Right renal pelvis (tissue), 4 donors: ENCODE results near the gene RSAD2. TPM values are rescaled to one million over a fixed set of nuclear protein-coding genes. Genes with fewer than 3 reads are reported as not detected.
"Not testable (repeated sequence)": the region's sequence is repeated elsewhere in the genome, so short reads cannot be mapped to it uniquely, and the experiment has no call there.

Experiments used
- DNase-seq, 4 donors: peaks; one replicate each; pipeline ENCODE4 v3.0.0-alpha.2; 2013; ENCODE audit warnings: low read depth in 4 of 4, low spot score in 3 of 4, missing footprints in 1 of 4
- polyA plus RNA-seq, 4 donors: library from polyadenylated mRNA; unstranded; fragments of 120-200 nt; gene quantifications; one replicate each; pipeline ENCODE4 v1.2.1, GENCODE V29; 2013; ENCODE audit not compliant: insufficient read length in 4 of 4

RSAD2 gene
- polyA plus RNA-seq, 4 donors: 2.9 to 5.1 (median 3.6) TPM

GRCh38 chr2:6923319-6923718 lies 45.7 kb downstream of the RSAD2 start:
- DNase-seq: no peak

DNA sequence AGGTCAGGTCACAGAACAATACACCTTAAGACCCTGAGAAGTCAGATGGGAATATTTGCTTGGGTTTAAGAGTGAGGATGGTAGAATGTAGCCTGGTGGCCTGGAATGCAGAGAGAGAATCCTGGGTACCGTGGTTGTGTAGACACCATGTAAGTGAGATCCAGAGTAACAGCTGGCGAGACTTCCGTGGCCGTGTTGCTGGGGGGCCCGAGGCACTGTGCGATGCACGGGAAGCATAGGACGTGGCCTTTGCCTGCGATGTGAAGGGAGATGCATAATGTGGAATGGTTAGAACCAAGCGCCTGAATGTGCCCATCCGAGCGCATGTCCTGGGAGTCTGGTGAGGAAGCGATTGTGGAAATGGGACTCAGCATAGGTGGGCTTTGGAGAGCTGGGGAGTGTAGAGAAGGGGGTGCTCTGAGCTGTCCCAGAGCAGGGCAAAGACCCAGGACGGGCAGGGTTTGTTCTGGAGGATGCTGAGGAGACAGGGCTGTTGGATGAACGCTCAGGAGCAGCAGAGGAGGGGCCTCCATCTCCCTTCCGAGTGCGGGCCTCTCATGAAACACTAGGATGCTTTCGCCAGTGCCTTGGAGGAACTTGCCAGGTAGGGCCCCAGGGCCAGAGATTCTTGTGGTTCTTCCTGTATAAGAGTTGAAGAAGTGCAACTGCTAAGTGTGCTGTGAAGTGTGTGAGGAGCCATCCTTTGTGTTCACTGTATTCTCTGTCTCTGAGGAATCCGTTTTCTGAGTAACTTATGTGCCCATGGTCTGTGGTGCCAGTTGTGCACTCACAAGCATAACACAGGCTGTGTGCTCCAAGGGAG lies 46.7 kb downstream of the RSAD2 start:
- DNase-seq: no peak

GRCh38 chr2:6924924-6925409 lies 47.4 kb downstream of the RSAD2 start:
- no peak for DNase-seq

DNA sequence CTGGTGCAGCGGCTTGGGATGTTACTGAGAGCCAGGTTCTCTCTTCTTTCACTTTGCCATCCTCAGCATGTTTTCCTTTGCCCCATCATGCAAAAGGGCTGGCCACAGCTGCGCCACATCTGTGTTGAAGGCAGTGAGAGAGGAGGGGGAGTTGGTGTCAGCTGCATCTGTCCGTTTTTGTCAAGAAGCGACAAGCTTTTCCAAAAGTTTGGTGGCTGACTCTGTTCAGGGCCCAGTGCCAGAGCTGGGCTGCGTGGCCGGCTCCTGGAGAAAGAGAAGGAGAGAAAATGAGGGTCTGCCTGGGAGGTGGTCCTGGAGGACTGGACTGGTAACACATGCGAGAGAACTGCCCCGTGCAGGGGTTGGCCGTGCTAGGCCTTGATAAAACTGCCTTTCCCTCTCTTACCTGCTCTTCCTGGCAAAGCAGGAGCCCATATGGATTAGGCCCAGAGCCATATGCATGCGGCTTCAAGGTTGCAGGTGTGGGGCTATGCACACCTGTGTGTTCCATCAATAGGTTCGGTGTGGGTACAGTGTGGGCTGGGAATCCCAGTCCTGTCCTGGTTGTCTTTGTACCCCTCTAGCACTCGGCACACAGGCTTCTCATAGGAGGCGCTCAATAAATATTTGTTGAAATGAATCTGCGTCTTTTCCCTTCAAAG lies 48.6 kb downstream of the RSAD2 start:
- no peak for DNase-seq

DNA sequence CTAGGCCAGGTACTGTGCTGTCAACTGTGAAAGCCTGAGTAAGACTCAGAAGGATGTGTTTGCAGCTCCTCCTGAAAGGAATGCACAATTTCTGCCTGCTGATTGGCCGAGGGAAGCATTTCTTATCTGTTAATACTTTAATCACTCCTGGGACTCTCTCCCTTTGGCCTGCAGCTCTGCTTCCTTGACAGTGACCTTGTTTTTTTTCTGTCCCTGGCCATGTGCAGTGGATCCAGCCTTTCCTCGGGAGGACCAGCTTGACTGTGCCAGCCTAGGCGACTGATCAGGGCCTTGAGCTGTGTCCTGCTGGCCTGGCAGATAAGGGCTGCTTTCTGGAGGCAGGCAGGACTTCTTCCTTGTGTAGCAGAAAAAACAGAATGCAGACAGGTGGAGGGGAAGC lies 49.6 kb downstream of the RSAD2 start:
- DNase-seq: no peak

- no peak for DNase-seq
These were observed 50.2 kb downstream of the RSAD2 start for GRCh38 chr2:6927753-6928152.

DNA sequence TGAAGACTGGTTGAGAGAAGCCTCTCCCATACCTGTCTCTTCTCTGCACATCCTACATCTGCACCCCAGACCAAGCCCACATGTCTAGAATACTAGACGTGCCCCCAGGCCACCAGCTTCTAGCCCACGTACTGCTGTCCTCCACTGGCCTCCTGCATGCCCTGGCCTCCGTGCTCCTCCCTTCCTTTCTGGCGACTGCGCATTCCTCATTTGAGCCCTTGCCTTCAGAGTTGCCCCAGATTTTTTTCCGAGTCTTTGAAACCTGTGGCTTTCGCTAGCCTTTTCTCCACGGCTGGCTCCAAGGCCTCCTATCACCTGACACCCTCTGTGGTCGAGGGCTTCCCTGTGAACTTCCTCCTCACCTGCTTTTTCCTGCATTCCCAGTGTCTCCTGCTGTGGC lies 50.9 kb downstream of the RSAD2 start:
- no peak for DNase-seq

DNA sequence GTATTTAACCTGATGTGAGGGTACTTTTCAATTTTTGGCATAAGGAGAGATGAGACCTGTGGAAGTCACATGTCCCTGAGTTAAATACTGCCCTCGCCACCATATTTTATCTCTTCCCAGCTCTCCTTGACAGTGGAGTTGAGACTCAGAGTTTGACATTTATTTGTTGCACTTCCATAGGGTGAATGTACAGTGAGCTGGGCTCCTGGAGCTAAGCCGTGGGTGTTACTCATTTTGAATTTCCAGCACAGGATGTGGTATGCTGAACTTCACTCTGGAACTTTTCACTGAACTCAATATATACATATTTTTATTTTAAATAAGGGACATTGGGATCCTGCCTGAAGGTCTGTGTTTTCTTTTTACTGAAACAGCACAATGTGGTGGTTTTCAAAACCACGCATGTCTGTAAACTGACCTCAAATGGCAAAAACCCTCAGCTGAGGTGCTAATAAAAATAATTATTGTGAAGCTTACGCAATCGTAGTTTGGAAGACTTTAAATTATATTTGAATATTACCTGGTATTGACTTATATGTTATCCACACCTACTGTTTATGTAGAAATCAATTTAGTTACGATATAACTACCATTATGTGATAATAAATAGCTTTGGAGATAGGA lies 51.7 kb downstream of the RSAD2 start:
- DNase-seq: no peak

GRCh38 chr2:6930923-6931647 lies 53.5 kb downstream of the RSAD2 start:
- DNase-seq: no peak

- DNase-seq: no peak
These were observed 54.2 kb downstream of the RSAD2 start for GRCh38 chr2:6931753-6932152.

- no peak for DNase-seq
These were observed 54.6 kb downstream of the RSAD2 start for GRCh38 chr2:6932206-6932605.

DNA sequence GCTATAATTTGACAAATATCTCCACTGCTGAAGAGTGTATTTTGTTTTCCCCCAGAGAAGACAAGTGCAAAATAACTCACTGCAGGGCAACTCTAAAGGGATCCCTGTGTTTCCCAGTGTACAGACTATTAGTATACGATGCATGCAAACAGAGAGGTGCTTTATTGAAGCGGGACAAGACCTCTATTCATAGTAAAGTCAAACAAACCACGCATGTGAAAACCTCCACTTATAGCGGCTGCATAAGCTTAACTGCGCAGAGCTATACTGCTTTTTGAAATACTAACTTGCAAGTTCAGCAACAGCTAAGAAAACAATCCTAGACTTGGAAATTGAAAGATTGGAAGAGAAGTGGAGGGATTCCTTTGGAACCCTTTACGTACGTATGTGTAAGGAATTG lies 55.3 kb downstream of the RSAD2 start:
- no peak for DNase-seq

- no peak for DNase-seq
These were observed 56.3 kb downstream of the RSAD2 start for GRCh38 chr2:6933911-6934310.

- no peak for DNase-seq
These were observed 56.8 kb downstream of the RSAD2 start for GRCh38 chr2:6934345-6934744.

DNA sequence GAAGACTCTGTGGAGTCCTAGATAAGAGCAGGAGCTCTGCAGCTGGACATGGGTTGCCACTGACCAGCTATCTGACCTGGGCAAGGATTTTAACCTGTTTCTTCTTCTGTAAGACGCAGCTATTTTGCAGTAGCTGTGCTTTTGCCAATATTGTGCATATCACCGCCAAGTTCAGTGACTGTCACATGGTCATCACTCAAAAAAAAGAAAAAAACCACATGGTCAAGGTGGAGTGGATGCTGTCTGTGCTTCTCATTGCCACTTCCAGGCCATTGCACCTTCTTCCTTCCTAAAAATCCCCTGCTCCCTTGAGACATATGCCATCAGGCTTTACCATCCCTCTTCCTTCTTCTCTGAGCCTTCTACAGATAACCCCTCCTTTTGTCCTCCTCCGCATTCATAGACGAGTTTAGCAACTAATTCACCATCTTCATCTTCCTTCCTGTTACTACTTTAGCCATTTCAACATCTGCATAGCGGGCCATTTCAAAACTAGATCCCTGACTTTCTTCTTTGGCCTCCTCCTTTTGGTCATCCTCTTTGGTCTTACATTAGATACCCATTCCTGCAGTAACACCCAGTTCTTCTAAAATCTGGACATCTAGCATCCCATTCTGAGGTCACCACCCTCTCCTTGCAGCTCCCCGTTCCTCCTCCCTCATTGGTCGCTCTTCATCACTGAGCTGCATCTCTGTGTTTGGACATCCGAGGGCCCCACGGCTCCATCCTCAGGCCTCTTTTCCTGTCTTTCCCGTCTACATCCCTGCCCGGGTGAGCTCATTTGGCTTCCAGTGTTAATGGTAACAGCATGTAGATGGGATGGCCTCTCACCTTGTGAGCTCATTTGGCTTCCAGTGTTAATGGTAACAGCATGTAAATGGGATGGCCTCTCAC lies 57.4 kb downstream of the RSAD2 start:
- no peak for DNase-seq

DNA sequence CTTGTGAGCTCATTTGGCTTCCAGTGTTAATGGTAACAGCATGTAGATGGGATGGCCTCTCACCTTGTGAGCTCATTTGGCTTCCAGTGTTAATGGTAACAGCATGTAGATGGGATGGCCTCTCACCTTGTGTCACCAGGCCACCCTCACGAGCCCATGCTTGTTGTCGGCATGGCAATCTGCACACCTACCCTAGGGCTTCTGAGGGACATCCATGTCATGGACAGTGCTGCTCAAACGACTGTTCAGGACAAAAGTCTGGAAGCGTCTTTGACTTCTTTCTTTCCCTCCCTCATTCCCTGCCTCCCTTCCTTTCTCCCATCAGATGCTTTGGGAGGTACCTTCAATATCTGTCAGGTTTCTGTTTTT lies 58.1 kb downstream of the RSAD2 start:
- not testable (repeated sequence) for DNase-seq

GRCh38 chr2:6937157-6937556 lies 59.6 kb downstream of the RSAD2 start:
- DNase-seq: no peak

GRCh38 chr2:6937582-6937981 lies 60.0 kb downstream of the RSAD2 start:
- DNase-seq: no peak

- no peak for DNase-seq
These were observed 61.5 kb downstream of the RSAD2 start for GRCh38 chr2:6939071-6939470.

- no peak for DNase-seq
These were observed 63.2 kb downstream of the RSAD2 start for GRCh38 chr2:6940820-6941219.
